ENCODE measurements around the gene RPH3AL.

- TF ChIP-seq OSR1 (CRISPR knock-in tag; IDR thresholded peaks at IDR 0.05) (no peak), CREB5 (CRISPR knock-in tag; IDR thresholded peaks at IDR 0.05; ENCODE audit: low read depth) (no peak), RARB (CRISPR knock-in tag; IDR thresholded peaks at IDR 0.05) (no peak), ZFP30 (CRISPR knock-in tag; IDR thresholded peaks at IDR 0.05) (no peak), ZNF8 (CRISPR knock-in tag; IDR thresholded peaks at IDR 0.05) (no peak), CSDC2 (CRISPR knock-in tag; IDR thresholded peaks at IDR 0.05) (no peak), PATZ1 (CRISPR knock-in tag; IDR thresholded peaks at IDR 0.05; ENCODE audit: borderline replicate concordance) (no peak), PPARA (CRISPR knock-in tag; IDR thresholded peaks at IDR 0.05; ENCODE audit: borderline replicate concordance) (no peak)
These were observed 62.5 kb downstream of the RPH3AL start for GRCh38 chr17:290121-290521.
